H1 (cell line): ENCODE measurements around the gene PPP1R11. TPM values are rescaled to one million over a fixed set of nuclear protein-coding genes. Genes with fewer than 3 reads are reported as not detected.

ENCODE experiments used
- CEBPB ChIP-seq: IDR thresholded peaks from 2 replicates; pipeline ENCODE4 v1.6.1; 2012; ENCODE audit warnings: low read depth, low read length
- CHD1 ChIP-seq: IDR thresholded peaks from 2 replicates; pipeline ENCODE4 v1.6.1; 2012; ENCODE audit warnings: low read depth, low read length, improper control_type of control experiment
- EZH2 ChIP-seq: fragments of 200-600 bp; sonication (generic); IDR thresholded peaks from 2 replicates; pipeline ENCODE4 v1.7.1; 2012; ENCODE audit warnings: low read depth, mild to moderate bottlenecking, moderate library complexity, low read length, inconsistent platforms; ENCODE audit not compliant: severe bottlenecking
- FOSL1 ChIP-seq: IDR thresholded peaks from 2 replicates; pipeline ENCODE4 v1.6.1; 2011; ENCODE audit warnings: mild to moderate bottlenecking, low read depth, low read length, moderate library complexity; ENCODE audit not compliant: insufficient read depth
- GABPA ChIP-seq: IDR thresholded peaks from 2 replicates; pipeline ENCODE4 v1.6.1; 2011; ENCODE audit warnings: mild to moderate bottlenecking, low read length, moderate library complexity, borderline replicate concordance; ENCODE audit not compliant: insufficient read depth
- JUND ChIP-seq: IDR thresholded peaks from 2 replicates; pipeline ENCODE4 v1.6.1; 2011; ENCODE audit warnings: mild to moderate bottlenecking, improper control_type of control experiment, low read length
- KDM4A ChIP-seq: IDR thresholded peaks from one replicate; pipeline ENCODE4 v1.7.1; 2012; ENCODE audit warnings: low read depth, mild to moderate bottlenecking, moderate library complexity, low read length, inconsistent platforms; ENCODE audit not compliant: severe bottlenecking
- MAFK ChIP-seq: IDR thresholded peaks from 2 replicates; pipeline ENCODE4 v1.6.1; 2012; ENCODE audit warnings: low read depth, mild to moderate bottlenecking, improper control_type of control experiment, low read length
- RBBP5 ChIP-seq: IDR thresholded peaks from 2 replicates; pipeline ENCODE4 v1.7.1; 2012; ENCODE audit warnings: low read depth, mild to moderate bottlenecking, inconsistent platforms, low read length, moderate library complexity, borderline replicate concordance
- SAP30 ChIP-seq: fragments of 300-600 bp; sonication (generic); IDR thresholded peaks from 2 replicates; pipeline ENCODE4 v1.7.1; 2012; ENCODE audit warnings: low read length, moderate library complexity, mild to moderate bottlenecking, inconsistent platforms; ENCODE audit not compliant: insufficient read depth, insufficient replicate concordance
- SIRT6 ChIP-seq: IDR thresholded peaks from one replicate; pipeline ENCODE4 v1.7.1; 2012; ENCODE audit warnings: low read length, inconsistent platforms
- SIX5 ChIP-seq: IDR thresholded peaks from 2 replicates; pipeline ENCODE4 v1.6.1; 2011; ENCODE audit warnings: mild to moderate bottlenecking, low read depth, low read length
- TAF7 ChIP-seq: optimal IDR thresholded peaks from 2 replicates; pipeline ENCODE3; 2011; ENCODE audit warnings: low read depth, mild to moderate bottlenecking, inconsistent platforms, low read length, moderate library complexity, borderline replicate concordance
- YY1 ChIP-seq: IDR thresholded peaks from 2 replicates; pipeline ENCODE4 v1.6.1; 2011; ENCODE audit warnings: low read depth, mild to moderate bottlenecking, low read length
- ZNF274 ChIP-seq: IDR thresholded peaks from 2 replicates; pipeline ENCODE4 v1.7.0; 2012; ENCODE audit warnings: low read length, borderline replicate concordance; ENCODE audit errors: extremely low read depth
- polyA plus RNA-seq, 7 experiments: library from polyadenylated mRNA; depleted of rRNA in 3 of 7; stranded (reverse) in 5 of 7; unstranded in 2 of 7; fragments of >200 nt in 5 of 7; fragments of 200-250 nt in 2 of 7; gene quantifications; 1 replicate in 5 of 7; 2 replicates in 1 of 7; 4 replicates in 1 of 7; pipeline versions ENCODE4 v1.2.1 to v1.2.3, GENCODE V29; 2011 to 2013; ENCODE audit warnings: missing spikeins in 2 of 7, mixed read lengths in 2 of 7
- total RNA-seq: library from RNA; stranded (reverse); fragmentation: NEBNext Ultra II Directional; extraction: Animal tissue kit (Norgen Biotek cat#: 25700); gene quantifications from 2 replicates; pipeline ENCODE4 v1.2.1, GENCODE V29; 2021
- TF ChIP-seq, protein P1 (sequence below): IDR thresholded peaks from 2 replicates; pipeline ENCODE4 v1.6.1; 2012; ENCODE audit warnings: low read length, inconsistent platforms
- TF ChIP-seq, protein P2 (sequence below), 3 experiments: IDR thresholded peaks; 1 replicate in 2 of 3; 2 replicates in 1 of 3; pipeline versions ENCODE4 v1.5.1 to v1.6.1; 2011; ENCODE audit warnings: low read length in 3 of 3, mild to moderate bottlenecking in 3 of 3, inconsistent platforms in 2 of 3, low read depth in 1 of 3, moderate library complexity in 1 of 3; ENCODE audit not compliant: insufficient read depth in 1 of 3; ENCODE audit errors: control extremely low read depth in 1 of 3
- TF ChIP-seq, protein P3 (sequence below): IDR thresholded peaks from 2 replicates; pipeline ENCODE4 v1.6.1; 2012; ENCODE audit warnings: inconsistent platforms

Gene PPP1R11
- total and polyA plus RNA-seq, 2 of the 8 experiments (the other 6 are each of a cell fraction or from before 2014, with no cell fraction given), result 26.1 to 32.8 TPM

DNA sequence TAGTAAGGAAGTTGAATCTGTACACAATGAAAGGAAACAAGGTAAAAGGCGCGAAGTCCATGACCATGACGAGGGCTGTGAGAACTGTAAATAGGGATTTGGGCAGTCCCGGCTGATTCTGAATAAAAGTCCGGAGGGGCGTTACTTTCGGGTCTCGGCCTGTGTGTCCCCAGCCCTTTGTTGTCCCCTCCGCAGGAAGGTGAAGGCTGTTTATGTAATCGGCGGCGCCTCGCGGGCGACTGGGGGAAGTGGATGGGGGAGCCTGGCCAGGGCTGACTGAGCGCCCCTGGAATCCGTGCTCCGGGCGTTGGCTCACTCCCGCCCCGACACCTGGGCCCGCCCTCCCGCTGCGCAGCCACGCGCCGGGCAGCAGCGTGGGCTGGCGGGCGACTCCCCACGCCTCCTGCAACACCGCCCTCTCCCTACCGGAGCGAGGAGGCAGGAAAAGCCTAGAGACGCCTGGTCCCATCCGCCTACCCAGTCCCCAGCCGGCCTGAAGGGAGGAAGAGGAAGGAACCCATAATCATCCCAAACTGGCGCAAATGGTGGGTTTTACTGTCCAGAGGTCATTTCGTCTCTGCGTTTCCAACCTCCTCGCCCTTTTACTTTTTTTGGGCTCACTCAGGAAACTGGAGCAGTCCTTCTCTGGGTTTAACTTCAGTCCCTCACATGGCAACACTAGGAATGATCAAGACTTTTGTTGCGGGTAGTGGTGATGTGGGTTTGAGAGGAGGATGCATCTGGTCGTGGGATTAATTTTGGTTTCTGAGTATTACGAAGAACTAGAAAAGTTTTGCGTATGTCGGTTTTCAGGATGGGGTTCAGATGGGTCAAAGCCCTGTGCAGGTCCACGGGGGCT lies 33.8 kb downstream of the PPP1R11 start (continued):
- TF ChIP-seq, protein P1, sequence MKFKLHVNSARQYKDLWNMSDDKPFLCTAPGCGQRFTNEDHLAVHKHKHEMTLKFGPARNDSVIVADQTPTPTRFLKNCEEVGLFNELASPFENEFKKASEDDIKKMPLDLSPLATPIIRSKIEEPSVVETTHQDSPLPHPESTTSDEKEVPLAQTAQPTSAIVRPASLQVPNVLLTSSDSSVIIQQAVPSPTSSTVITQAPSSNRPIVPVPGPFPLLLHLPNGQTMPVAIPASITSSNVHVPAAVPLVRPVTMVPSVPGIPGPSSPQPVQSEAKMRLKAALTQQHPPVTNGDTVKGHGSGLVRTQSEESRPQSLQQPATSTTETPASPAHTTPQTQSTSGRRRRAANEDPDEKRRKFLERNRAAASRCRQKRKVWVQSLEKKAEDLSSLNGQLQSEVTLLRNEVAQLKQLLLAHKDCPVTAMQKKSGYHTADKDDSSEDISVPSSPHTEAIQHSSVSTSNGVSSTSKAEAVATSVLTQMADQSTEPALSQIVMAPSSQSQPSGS, result no peak
- TF ChIP-seq ZNF274 (no peak), RBBP5 (no peak), TAF7 (no peak), EZH2 (peak; percentile 54), KDM4A (peak; percentile 73), GABPA (no peak), SIRT6 (no peak), FOSL1 (no peak), SIX5 (no peak), YY1 (no peak), CEBPB (no peak), MAFK (no peak), CHD1 (no peak), JUND (no peak), SAP30 (no peak)
- TF ChIP-seq, protein P2, sequence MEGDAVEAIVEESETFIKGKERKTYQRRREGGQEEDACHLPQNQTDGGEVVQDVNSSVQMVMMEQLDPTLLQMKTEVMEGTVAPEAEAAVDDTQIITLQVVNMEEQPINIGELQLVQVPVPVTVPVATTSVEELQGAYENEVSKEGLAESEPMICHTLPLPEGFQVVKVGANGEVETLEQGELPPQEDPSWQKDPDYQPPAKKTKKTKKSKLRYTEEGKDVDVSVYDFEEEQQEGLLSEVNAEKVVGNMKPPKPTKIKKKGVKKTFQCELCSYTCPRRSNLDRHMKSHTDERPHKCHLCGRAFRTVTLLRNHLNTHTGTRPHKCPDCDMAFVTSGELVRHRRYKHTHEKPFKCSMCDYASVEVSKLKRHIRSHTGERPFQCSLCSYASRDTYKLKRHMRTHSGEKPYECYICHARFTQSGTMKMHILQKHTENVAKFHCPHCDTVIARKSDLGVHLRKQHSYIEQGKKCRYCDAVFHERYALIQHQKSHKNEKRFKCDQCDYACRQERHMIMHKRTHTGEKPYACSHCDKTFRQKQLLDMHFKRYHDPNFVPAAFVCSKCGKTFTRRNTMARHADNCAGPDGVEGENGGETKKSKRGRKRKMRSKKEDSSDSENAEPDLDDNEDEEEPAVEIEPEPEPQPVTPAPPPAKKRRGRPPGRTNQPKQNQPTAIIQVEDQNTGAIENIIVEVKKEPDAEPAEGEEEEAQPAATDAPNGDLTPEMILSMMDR (IDR thresholded peaks at IDR 0.05; ENCODE audit: control extremely low read depth in 1 of 3, insufficient read depth in 1 of 3, low read depth in 1 of 3, low read length in 3 of 3), result no peak
- TF ChIP-seq, protein P3, sequence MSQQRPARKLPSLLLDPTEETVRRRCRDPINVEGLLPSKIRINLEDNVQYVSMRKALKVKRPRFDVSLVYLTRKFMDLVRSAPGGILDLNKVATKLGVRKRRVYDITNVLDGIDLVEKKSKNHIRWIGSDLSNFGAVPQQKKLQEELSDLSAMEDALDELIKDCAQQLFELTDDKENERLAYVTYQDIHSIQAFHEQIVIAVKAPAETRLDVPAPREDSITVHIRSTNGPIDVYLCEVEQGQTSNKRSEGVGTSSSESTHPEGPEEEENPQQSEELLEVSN, result peak; percentile 72
